Neural progenitor cell (in vitro differentiated cells): ENCODE data around the gene LDLRAD4. TPM values are rescaled to one million over a fixed set of nuclear protein-coding genes. Genes with fewer than 3 reads are reported as not detected.

Source experiments
- DNase-seq: peaks from one replicate; pipeline ENCODE4 v3.0.0-alpha.2; 2016; ENCODE audit warnings: low spot score
- H2AFZ ChIP-seq: fragments of 200-600 bp; sonication (generic); replicated peaks from 2 replicates; pipeline ENCODE4 v1.6.1; 2016; ENCODE audit warnings: antibody characterized with exemption
- H3F3A ChIP-seq: fragments of 200-600 bp; sonication (generic); 2 replicates; pipeline ENCODE4 v1.6.1; 2016; ENCODE audit warnings: antibody characterized with exemption, low read depth
- H3K27ac ChIP-seq: fragments of 200-600 bp; sonication (generic); 2 replicates; pipeline ENCODE4 v1.5.1; 2016; ENCODE audit warnings: mild to moderate bottlenecking
- H3K27me3 ChIP-seq: fragments of 200-600 bp; sonication (generic); 2 replicates; pipeline ENCODE4 v1.6.1; 2016; ENCODE audit warnings: mild to moderate bottlenecking, moderate library complexity
- H3K36me3 ChIP-seq: fragments of 200-600 bp; sonication (generic); 2 replicates; pipeline ENCODE4 v1.5.1; 2016
- H3K4me1 ChIP-seq: fragments of 200-600 bp; sonication (generic); 2 replicates; pipeline ENCODE4 v1.6.1; 2016; ENCODE audit warnings: mixed run types
- H3K4me2 ChIP-seq: fragments of 200-600 bp; sonication (generic); 2 replicates; pipeline ENCODE4 v1.6.1; 2016
- H3K4me3 ChIP-seq: fragments of 200-600 bp; sonication (generic); 2 replicates; pipeline ENCODE4 v1.5.1; 2016
- H3K79me2 ChIP-seq: fragments of 200-600 bp; sonication (generic); 2 replicates; pipeline ENCODE4 v1.6.1; 2016; ENCODE audit warnings: low read depth
- H3K9ac ChIP-seq: fragments of 200-600 bp; sonication (generic); 2 replicates; pipeline ENCODE4 v1.6.1; 2016
- H3K9me3 ChIP-seq: fragments of 200-600 bp; sonication (generic); 2 replicates; pipeline ENCODE4 v1.5.1; 2016; ENCODE audit warnings: low read depth
- H4K20me1 ChIP-seq: fragments of 200-600 bp; sonication (generic); 2 replicates; pipeline ENCODE4 v1.6.1; 2016; ENCODE audit warnings: low read depth
- H3K27ac Mint-ChIP-seq: 3 replicates; pipeline ENCODE4 v1.8.0; 2021; ENCODE audit warnings: mixed read lengths
- H3K27me3 Mint-ChIP-seq: 2 replicates; pipeline ENCODE4 v1.8.0; 2022; ENCODE audit warnings: low read depth, mild to moderate bottlenecking, inconsistent platforms, moderate library complexity, mixed read lengths; ENCODE audit not compliant: insufficient read depth
- H3K36me3 Mint-ChIP-seq: 3 replicates; pipeline ENCODE4 v1.8.0; 2021; ENCODE audit warnings: mixed read lengths
- H3K4me1 Mint-ChIP-seq: 3 replicates; pipeline ENCODE4 v1.8.0; 2021; ENCODE audit warnings: mixed read lengths
- H3K4me3 Mint-ChIP-seq: 3 replicates; pipeline ENCODE4 v1.8.0; 2021; ENCODE audit warnings: mild to moderate bottlenecking, moderate library complexity, mixed read lengths
- H3K9me3 Mint-ChIP-seq: 3 replicates; pipeline ENCODE4 v1.8.0; 2020; ENCODE audit warnings: mixed read lengths
- CTCF ChIP-seq: fragments of 200-600 bp; sonication (generic); IDR thresholded peaks from 2 replicates; pipeline ENCODE4 v1.5.1; 2017; ENCODE audit warnings: antibody characterized with exemption, mild to moderate bottlenecking
- EZH2 ChIP-seq: fragments of 200-600 bp; sonication (generic); IDR thresholded peaks from 2 replicates; pipeline ENCODE4 v1.6.1; 2017; ENCODE audit warnings: antibody characterized with exemption, mild to moderate bottlenecking, moderate library complexity
- EZH2phosphoT487 ChIP-seq: fragments of 200-600 bp; sonication (generic); IDR thresholded peaks from 2 replicates; pipeline ENCODE4 v1.6.1; 2017; ENCODE audit warnings: antibody characterized with exemption
- total RNA-seq: library from RNA; depleted of rRNA; stranded (reverse); fragments of >200 nt; gene quantifications from 2 replicates; pipeline ENCODE4 v1.2.3, GENCODE V29; 2015; ENCODE audit warnings: low replicate concordance

Gene LDLRAD4
- total RNA-seq, 1 donor from 2014 or later = 0.65 TPM

- no peaks in the 10 kb centered on the region for H3K79me2 ChIP-seq
- TF ChIP-seq EZH2 (no peak), CTCF (no peak), EZH2phosphoT487 (no peak)
- peaks cover 55% of the 10 kb centered on the region for H3K4me1 Mint-ChIP-seq
- H3K9ac ChIP-seq = no peak overlapping the region
- no peaks in the 10 kb centered on the region for H3K36me3 Mint-ChIP-seq
- no peak overlapping the region for H3K27ac ChIP-seq
- no peak overlapping the region for H3K4me3 Mint-ChIP-seq
- no peaks in the 10 kb centered on the region for H3K9me3 Mint-ChIP-seq
- H3K4me1 ChIP-seq = peaks cover 14% of the 10 kb centered on the region
- H3F3A ChIP-seq = peaks cover 8% of the 10 kb centered on the region
- peak overlapping the region; percentile 60 for H3K4me2 ChIP-seq
- peaks cover 11% of the 10 kb centered on the region for H3K27me3 Mint-ChIP-seq
- H3K9me3 ChIP-seq = no peaks in the 10 kb centered on the region
- H3K36me3 ChIP-seq = no peaks in the 10 kb centered on the region
- no peak overlapping the region for H3K27ac Mint-ChIP-seq
- no peak overlapping the region for H3K4me3 ChIP-seq
- H3K27me3 ChIP-seq = no peaks in the 10 kb centered on the region
- no peak overlapping the region for H2AFZ ChIP-seq
- no peak for DNase-seq
- H4K20me1 ChIP-seq = no peaks in the 10 kb centered on the region
Measured at GRCh38 chr18:13269013-13269280, 50.4 kb downstream of the LDLRAD4 start.

- peaks cover 60% of the 10 kb centered on the region for H3K4me1 Mint-ChIP-seq
Measured at GRCh38 chr18:13269521-13270011, 51.0 kb downstream of the LDLRAD4 start.

GRCh38 chr18:13270279-13270855, 51.8 kb downstream of the LDLRAD4 start:
- Histone ChIP-seq H3K27me3 (no peaks in the 10 kb centered on the region), H3F3A (peaks cover 8% of the 10 kb centered on the region), H3K9ac (no peak overlapping the region), H3K9me3 (no peaks in the 10 kb centered on the region), H3K4me2 (no peak overlapping the region), H3K27ac (no peak overlapping the region), H3K4me3 (no peak overlapping the region), H4K20me1 (no peaks in the 10 kb centered on the region), H3K36me3 (no peaks in the 10 kb centered on the region), H3K4me1 (peaks cover 14% of the 10 kb centered on the region), H2AFZ (no peak overlapping the region), H3K79me2 (no peaks in the 10 kb centered on the region)
- Mint-ChIP-seq H3K36me3 (no peaks in the 10 kb centered on the region), H3K4me3 (peak overlapping the region; percentile 27), H3K4me1 (peaks cover 60% of the 10 kb centered on the region), H3K27me3 (peaks cover 11% of the 10 kb centered on the region), H3K27ac (no peak overlapping the region), H3K9me3 (no peaks in the 10 kb centered on the region)
- DNase-seq = no peak
- TF ChIP-seq EZH2phosphoT487 = no peak
- TF ChIP-seq CTCF = no peak
- no peak for TF ChIP-seq EZH2

More at GRCh38 chr18:13269521-13270011, 51.0 kb downstream of the LDLRAD4 start:
- H3K9me3 Mint-ChIP-seq = no peaks in the 10 kb centered on the region
- H2AFZ ChIP-seq = no peak overlapping the region
- H3K27me3 Mint-ChIP-seq = peaks cover 11% of the 10 kb centered on the region
- H3K9ac ChIP-seq = no peak overlapping the region
- no peak overlapping the region for H3K27ac ChIP-seq
- no peak for DNase-seq
- H3K4me1 ChIP-seq = peaks cover 14% of the 10 kb centered on the region
- H3K27me3 ChIP-seq = no peaks in the 10 kb centered on the region
- no peaks in the 10 kb centered on the region for H3K9me3 ChIP-seq
- no peak overlapping the region for H3K4me3 Mint-ChIP-seq
- H3K36me3 Mint-ChIP-seq = no peaks in the 10 kb centered on the region
- no peaks in the 10 kb centered on the region for H3K79me2 ChIP-seq
- no peaks in the 10 kb centered on the region for H3K36me3 ChIP-seq
- TF ChIP-seq CTCF (no peak), EZH2 (no peak), EZH2phosphoT487 (no peak)
- no peak overlapping the region for H3K4me2 ChIP-seq
- H3K4me3 ChIP-seq = no peak overlapping the region
- H3F3A ChIP-seq = peaks cover 8% of the 10 kb centered on the region
- H3K27ac Mint-ChIP-seq = no peak overlapping the region
- H4K20me1 ChIP-seq = no peaks in the 10 kb centered on the region
